Activated CD8-positive, alpha-beta T cell treated with anti-CD3 and anti-CD28 coated beads for 36 hours (primary cell): ENCODE data around the gene ASB11. TPM values are rescaled to one million over a fixed set of nuclear protein-coding genes. Genes with fewer than 3 reads are reported as not detected.

Source experiments
- ATAC-seq: fragments of 200-7000 bp; cut with Tn5 transposase; one replicate; pipeline ENCODE4 v1.10.0; 2021; ENCODE audit warnings: mild to moderate bottlenecking, moderate library complexity
- CTCF ChIA-PET: fragments of 350-600 bp; sonication (Branson Sonifier 250); formaldehyde crosslinking; loops from one replicate; lab custom pipeline; 2021; ENCODE audit warnings: antibody characterized with exemption; lab: Charles Lee
- POLR2A ChIA-PET: fragments of 350-600 bp; sonication (Branson Sonifier 250); formaldehyde crosslinking; loops from one replicate; lab custom pipeline; 2021; ENCODE audit warnings: antibody characterized with exemption; lab: Charles Lee
- DNase-seq: peaks from one replicate; pipeline ENCODE4 v3.0.0-alpha.2; 2020
- H3K27ac Mint-ChIP-seq: one replicate; pipeline ENCODE4 v1.8.0; 2021; ENCODE audit warnings: mild to moderate bottlenecking, mixed read lengths
- H3K27me3 Mint-ChIP-seq: one replicate; pipeline ENCODE4 v1.8.0; 2021; ENCODE audit warnings: mixed read lengths
- H3K36me3 Mint-ChIP-seq: one replicate; pipeline ENCODE4 v1.8.0; 2021; ENCODE audit warnings: low read depth, mixed read lengths
- H3K4me1 Mint-ChIP-seq: one replicate; pipeline ENCODE4 v1.8.0; 2021; ENCODE audit warnings: low read depth, mixed read lengths
- H3K4me3 Mint-ChIP-seq: one replicate; pipeline ENCODE4 v1.8.0; 2021; ENCODE audit warnings: mild to moderate bottlenecking, moderate library complexity, mixed read lengths
- H3K9me3 Mint-ChIP-seq: one replicate; pipeline ENCODE4 v1.8.0; 2021; ENCODE audit warnings: mixed read lengths
- intact Hi-C: fragments of 100-400 bp; cut with micrococcal nuclease; formaldehyde crosslinking; loops from one replicate; pipeline ENCODE4 v1.10.0; 2022
- total RNA-seq, 2 experiments: library from RNA; stranded (reverse); gene quantifications; one replicate each; pipeline ENCODE4 v1.2.3, GENCODE V29; 2021
- TF ChIP-seq, protein P1 (sequence below): fragments of 200-600 bp; IDR thresholded peaks from one replicate; pipeline ENCODE4 v1.8.0; 2022; ENCODE audit warnings: antibody characterized with exemption, mild to moderate bottlenecking

Gene ASB11, protein sequence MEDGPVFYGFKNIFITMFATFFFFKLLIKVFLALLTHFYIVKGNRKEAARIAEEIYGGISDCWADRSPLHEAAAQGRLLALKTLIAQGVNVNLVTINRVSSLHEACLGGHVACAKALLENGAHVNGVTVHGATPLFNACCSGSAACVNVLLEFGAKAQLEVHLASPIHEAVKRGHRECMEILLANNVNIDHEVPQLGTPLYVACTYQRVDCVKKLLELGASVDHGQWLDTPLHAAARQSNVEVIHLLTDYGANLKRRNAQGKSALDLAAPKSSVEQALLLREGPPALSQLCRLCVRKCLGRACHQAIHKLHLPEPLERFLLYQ
- total RNA-seq: not detected

DNA sequence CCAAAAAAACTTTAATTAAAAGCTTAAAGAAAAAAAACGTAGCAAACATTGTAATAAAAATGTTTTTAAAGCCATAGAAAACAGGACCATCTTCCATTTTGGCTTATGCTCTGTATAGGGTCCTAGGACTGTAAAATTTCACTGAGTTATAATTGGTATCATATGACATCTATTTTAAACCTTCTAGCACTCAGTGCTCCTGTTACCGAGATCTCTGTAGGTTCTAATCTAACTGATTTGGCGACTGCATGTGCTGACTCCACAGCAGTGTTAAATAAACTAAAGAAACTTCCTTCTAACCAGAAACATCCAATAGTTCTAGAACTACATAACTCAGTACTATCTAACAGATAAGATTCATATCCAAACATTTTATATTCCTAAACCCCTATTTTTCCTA is at the start of gene ASB11:
TSS of gene ASB11 (minus strand) at position 132 of the 400 bp plus-strand sequence. CDS start at position 97, 35 bp downstream.
- Mint-ChIP-seq H3K9me3 (no peaks in the 10 kb centered on the region), H3K27me3 (no peaks in the 10 kb centered on the region), H3K27ac (no peak within 1 kb of the TSS), H3K4me3 (no peak within 1 kb of the TSS), H3K36me3 (peaks cover 6% of the 10 kb centered on the region), H3K4me1 (no peaks in the 10 kb centered on the region)
- TF ChIP-seq, protein P1, sequence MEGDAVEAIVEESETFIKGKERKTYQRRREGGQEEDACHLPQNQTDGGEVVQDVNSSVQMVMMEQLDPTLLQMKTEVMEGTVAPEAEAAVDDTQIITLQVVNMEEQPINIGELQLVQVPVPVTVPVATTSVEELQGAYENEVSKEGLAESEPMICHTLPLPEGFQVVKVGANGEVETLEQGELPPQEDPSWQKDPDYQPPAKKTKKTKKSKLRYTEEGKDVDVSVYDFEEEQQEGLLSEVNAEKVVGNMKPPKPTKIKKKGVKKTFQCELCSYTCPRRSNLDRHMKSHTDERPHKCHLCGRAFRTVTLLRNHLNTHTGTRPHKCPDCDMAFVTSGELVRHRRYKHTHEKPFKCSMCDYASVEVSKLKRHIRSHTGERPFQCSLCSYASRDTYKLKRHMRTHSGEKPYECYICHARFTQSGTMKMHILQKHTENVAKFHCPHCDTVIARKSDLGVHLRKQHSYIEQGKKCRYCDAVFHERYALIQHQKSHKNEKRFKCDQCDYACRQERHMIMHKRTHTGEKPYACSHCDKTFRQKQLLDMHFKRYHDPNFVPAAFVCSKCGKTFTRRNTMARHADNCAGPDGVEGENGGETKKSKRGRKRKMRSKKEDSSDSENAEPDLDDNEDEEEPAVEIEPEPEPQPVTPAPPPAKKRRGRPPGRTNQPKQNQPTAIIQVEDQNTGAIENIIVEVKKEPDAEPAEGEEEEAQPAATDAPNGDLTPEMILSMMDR: no peak
- ATAC-seq (no peak), DNase-seq (no peak)
- intact Hi-C loops: no loop called here
- POLR2A ChIA-PET: no interaction called here
- CTCF ChIA-PET: no interaction called here

DNA sequence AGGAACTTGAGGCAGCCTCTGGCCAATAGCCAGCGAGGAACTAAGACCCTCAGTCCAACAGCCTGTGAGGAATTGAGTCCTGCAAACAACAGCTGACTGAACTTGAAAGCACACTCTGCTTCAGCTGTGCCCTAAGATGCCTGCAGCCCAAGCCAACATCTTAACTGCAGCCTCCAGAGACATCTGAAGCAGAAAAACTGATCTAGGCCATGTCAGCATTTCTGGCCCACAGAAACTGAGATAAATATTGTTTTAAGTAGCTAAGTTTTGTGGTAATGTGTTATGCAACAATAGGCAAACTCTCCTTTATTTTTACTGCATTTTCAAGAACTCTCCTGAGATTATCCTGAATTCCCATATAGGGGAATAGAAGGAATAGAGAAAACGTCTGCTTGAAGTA is 44.3 kb upstream of the ASB11 start:
- no peaks in the 10 kb centered on the region for H3K4me1 Mint-ChIP-seq
- CTCF ChIA-PET: interaction anchor here (1.4 kb wide), 1 partner anchor 10 kb away, joined by 3 read pairs; no protein-coding TSS in a partner anchor
- no peaks in the 10 kb centered on the region for H3K9me3 Mint-ChIP-seq
- H3K27ac Mint-ChIP-seq: no peak overlapping the region
- no peak for ATAC-seq
- no peaks in the 10 kb centered on the region for H3K36me3 Mint-ChIP-seq
- POLR2A ChIA-PET: no interaction called here
- TF ChIP-seq, protein P1: no peak
- intact Hi-C loops: no loop called here
- H3K27me3 Mint-ChIP-seq: peaks cover 6% of the 10 kb centered on the region
- no peak for DNase-seq
- no peak overlapping the region for H3K4me3 Mint-ChIP-seq

GRCh38 chrX:15358533-15358932 is 43.1 kb upstream of the ASB11 start:
- CTCF ChIA-PET: no interaction called here
- ATAC-seq: no peak

GRCh38 chrX:15356444-15356843 is 41.0 kb upstream of the ASB11 start:
- TF ChIP-seq, protein P1: no peak
- H3K4me3 Mint-ChIP-seq: no peak overlapping the region
- no peaks in the 10 kb centered on the region for H3K4me1 Mint-ChIP-seq
- H3K36me3 Mint-ChIP-seq: no peaks in the 10 kb centered on the region
- POLR2A ChIA-PET: no interaction called here
- CTCF ChIA-PET: no interaction called here
- H3K9me3 Mint-ChIP-seq: no peaks in the 10 kb centered on the region
- H3K27ac Mint-ChIP-seq: no peak overlapping the region
- intact Hi-C loops: no loop called here
- H3K27me3 Mint-ChIP-seq: peaks cover 3% of the 10 kb centered on the region
- no peak for DNase-seq
- no peak for ATAC-seq

More at GRCh38 chrX:15358533-15358932, 43.1 kb upstream of the ASB11 start:
- H3K4me1 Mint-ChIP-seq: no peaks in the 10 kb centered on the region
- POLR2A ChIA-PET: no interaction called here
- no peak for DNase-seq
- no peak overlapping the region for H3K27ac Mint-ChIP-seq
- H3K9me3 Mint-ChIP-seq: no peaks in the 10 kb centered on the region
- TF ChIP-seq, protein P1: no peak
- no peaks in the 10 kb centered on the region for H3K36me3 Mint-ChIP-seq
- intact Hi-C loops: no loop called here
- no peak overlapping the region for H3K4me3 Mint-ChIP-seq
- peaks cover 3% of the 10 kb centered on the region for H3K27me3 Mint-ChIP-seq

DNA sequence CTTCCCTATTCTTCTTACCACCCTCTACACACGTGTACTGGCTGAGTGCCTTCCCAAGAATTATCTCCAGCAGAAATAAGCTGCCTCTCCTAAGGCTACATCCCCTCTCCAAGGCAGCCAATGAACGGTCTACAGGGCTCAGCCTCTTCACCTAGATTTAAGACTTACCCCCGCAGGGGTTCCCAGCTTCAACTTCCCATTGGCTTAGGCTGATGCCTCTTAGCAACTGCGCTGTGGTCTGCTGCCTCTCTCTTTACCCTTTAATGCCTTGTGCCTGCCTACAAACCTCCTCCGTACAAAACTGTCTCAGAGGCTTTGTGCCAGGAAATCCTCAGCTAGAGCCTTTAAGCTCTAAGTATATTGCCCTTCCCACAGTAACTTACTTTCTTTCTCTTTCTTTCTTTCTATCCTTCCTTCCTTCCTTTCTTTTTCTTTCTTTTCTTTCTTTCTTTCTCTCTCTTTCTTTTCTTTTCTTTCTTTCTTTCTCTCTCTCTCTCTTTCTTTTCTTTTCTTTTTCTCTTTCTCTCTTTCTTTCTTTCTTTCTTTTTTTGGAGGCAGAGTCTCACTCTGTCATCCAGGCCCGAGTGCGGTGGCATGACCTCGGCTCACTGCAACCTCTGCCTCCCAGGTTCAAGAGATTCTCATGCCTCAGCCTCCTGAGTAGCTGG is 35.0 kb upstream of the ASB11 start:
- Mint-ChIP-seq H3K4me3 (no peak overlapping the region), H3K9me3 (no peaks in the 10 kb centered on the region), H3K27ac (no peak overlapping the region), H3K27me3 (no peaks in the 10 kb centered on the region), H3K4me1 (no peaks in the 10 kb centered on the region), H3K36me3 (no peaks in the 10 kb centered on the region)
- ChIA-PET CTCF (interaction anchor here (1.0 to 2.8 kb wide), 7 partner anchors 11 to 214 kb away, joined by 3 to 20 read pairs (median 7); partner anchors contain the start of gene PIR), POLR2A (no interaction called here)
- no peak for ATAC-seq
- intact Hi-C loops: no loop called here
- TF ChIP-seq, protein P1: no peak
- DNase-seq: no peak
